SK-N-SH (cell line): ENCODE results near the gene TMEM232.
A peak's percentile ranks its signal among the peaks of the same experiment; 100 is the strongest.

Source experiments
- CHD2 ChIP-seq: fragments of 150-350 bp; IDR thresholded peaks from 2 replicates; pipeline ENCODE4 v1.6.1; 2018; ENCODE audit warnings: low read length; ENCODE audit not compliant: partially characterized antibody
- GATA2 ChIP-seq: sonication (generic); formaldehyde crosslinking; IDR thresholded peaks from 2 replicates; pipeline ENCODE4 v1.5.0; 2020; ENCODE audit warnings: mild to moderate bottlenecking, missing genetic modification reagents
- MEF2A ChIP-seq: IDR thresholded peaks from 2 replicates; pipeline ENCODE4 v1.4.0; 2012; ENCODE audit warnings: low read depth, borderline replicate concordance
- POLR2AphosphoS5 ChIP-seq: IDR thresholded peaks from 2 replicates; pipeline ENCODE4 v1.6.1; 2012; ENCODE audit warnings: low read depth, low read length
- RFX5 ChIP-seq: IDR thresholded peaks from 2 replicates; pipeline ENCODE4 v1.6.1; 2012; ENCODE audit warnings: mild to moderate bottlenecking, improper control_type of control experiment, low read length
- SMC3 ChIP-seq: IDR thresholded peaks from 2 replicates; pipeline ENCODE4 v1.6.1; 2012; ENCODE audit warnings: low read depth, low read length, improper control_type of control experiment
- TAF1 ChIP-seq: IDR thresholded peaks from 2 replicates; pipeline ENCODE4 v1.6.1; 2012; ENCODE audit warnings: low read depth, mild to moderate bottlenecking, low read length, moderate library complexity, borderline replicate concordance
- TEAD4 ChIP-seq: IDR thresholded peaks from 2 replicates; pipeline ENCODE4 v1.4.0; 2012; ENCODE audit warnings: mild to moderate bottlenecking, borderline replicate concordance; ENCODE audit not compliant: insufficient read depth
- TF ChIP-seq, protein P1 (sequence below): IDR thresholded peaks from 2 replicates; pipeline ENCODE4 v1.4.0; 2012; ENCODE audit warnings: low read depth, borderline replicate concordance
- TF ChIP-seq, protein P2 (sequence below): IDR thresholded peaks from 2 replicates; pipeline ENCODE4 v1.4.0; 2012; ENCODE audit warnings: low read depth, borderline replicate concordance
- TF ChIP-seq, protein P3 (sequence below): fragments of 200-600 bp; sonication (generic); IDR thresholded peaks from 2 replicates; pipeline ENCODE4 v1.6.1; 2017; ENCODE audit warnings: antibody characterized with exemption, mild to moderate bottlenecking, moderate library complexity
- TF ChIP-seq, protein P4 (sequence below): IDR thresholded peaks from 2 replicates; pipeline ENCODE4 v1.6.1; 2012; ENCODE audit warnings: mild to moderate bottlenecking, low read depth, low read length, moderate library complexity
- TF ChIP-seq, protein P5 (sequence below): IDR thresholded peaks from 2 replicates; pipeline ENCODE4; 2012

DNA sequence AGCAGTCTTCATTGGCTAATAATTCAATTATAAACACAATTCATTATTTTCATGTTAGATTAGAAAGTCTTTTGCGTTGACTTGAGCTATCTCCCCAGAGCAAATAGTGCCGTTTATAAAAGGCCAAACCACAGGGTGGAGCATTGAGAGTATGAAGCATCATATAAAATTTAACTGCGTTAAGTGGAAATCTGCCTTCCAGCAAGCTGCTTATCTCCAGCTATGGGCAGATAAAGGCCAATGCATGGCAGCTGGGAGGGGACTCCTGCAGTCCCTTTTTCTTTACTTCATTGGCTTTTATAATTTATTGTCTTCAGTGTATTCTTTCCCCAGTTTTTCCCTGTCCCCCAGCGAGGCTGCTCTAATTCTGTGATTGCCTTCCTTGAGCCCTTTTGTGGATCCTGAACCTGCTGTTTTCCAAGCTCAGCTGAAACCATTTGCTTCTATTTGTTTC, 113.7 kb downstream of the TMEM232 start:
- TF ChIP-seq, protein P1, sequence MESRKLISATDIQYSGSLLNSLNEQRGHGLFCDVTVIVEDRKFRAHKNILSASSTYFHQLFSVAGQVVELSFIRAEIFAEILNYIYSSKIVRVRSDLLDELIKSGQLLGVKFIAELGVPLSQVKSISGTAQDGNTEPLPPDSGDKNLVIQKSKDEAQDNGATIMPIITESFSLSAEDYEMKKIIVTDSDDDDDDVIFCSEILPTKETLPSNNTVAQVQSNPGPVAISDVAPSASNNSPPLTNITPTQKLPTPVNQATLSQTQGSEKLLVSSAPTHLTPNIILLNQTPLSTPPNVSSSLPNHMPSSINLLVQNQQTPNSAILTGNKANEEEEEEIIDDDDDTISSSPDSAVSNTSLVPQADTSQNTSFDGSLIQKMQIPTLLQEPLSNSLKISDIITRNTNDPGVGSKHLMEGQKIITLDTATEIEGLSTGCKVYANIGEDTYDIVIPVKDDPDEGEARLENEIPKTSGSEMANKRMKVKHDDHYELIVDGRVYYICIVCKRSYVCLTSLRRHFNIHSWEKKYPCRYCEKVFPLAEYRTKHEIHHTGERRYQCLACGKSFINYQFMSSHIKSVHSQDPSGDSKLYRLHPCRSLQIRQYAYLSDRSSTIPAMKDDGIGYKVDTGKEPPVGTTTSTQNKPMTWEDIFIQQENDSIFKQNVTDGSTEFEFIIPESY: no peak
- TF ChIP-seq, protein P2, sequence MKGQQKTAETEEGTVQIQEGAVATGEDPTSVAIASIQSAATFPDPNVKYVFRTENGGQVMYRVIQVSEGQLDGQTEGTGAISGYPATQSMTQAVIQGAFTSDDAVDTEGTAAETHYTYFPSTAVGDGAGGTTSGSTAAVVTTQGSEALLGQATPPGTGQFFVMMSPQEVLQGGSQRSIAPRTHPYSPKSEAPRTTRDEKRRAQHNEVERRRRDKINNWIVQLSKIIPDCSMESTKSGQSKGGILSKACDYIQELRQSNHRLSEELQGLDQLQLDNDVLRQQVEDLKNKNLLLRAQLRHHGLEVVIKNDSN: no peak
- TF ChIP-seq, protein P3, sequence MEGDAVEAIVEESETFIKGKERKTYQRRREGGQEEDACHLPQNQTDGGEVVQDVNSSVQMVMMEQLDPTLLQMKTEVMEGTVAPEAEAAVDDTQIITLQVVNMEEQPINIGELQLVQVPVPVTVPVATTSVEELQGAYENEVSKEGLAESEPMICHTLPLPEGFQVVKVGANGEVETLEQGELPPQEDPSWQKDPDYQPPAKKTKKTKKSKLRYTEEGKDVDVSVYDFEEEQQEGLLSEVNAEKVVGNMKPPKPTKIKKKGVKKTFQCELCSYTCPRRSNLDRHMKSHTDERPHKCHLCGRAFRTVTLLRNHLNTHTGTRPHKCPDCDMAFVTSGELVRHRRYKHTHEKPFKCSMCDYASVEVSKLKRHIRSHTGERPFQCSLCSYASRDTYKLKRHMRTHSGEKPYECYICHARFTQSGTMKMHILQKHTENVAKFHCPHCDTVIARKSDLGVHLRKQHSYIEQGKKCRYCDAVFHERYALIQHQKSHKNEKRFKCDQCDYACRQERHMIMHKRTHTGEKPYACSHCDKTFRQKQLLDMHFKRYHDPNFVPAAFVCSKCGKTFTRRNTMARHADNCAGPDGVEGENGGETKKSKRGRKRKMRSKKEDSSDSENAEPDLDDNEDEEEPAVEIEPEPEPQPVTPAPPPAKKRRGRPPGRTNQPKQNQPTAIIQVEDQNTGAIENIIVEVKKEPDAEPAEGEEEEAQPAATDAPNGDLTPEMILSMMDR: no peak
- TF ChIP-seq TAF1: no peak
- TF ChIP-seq, protein P4, sequence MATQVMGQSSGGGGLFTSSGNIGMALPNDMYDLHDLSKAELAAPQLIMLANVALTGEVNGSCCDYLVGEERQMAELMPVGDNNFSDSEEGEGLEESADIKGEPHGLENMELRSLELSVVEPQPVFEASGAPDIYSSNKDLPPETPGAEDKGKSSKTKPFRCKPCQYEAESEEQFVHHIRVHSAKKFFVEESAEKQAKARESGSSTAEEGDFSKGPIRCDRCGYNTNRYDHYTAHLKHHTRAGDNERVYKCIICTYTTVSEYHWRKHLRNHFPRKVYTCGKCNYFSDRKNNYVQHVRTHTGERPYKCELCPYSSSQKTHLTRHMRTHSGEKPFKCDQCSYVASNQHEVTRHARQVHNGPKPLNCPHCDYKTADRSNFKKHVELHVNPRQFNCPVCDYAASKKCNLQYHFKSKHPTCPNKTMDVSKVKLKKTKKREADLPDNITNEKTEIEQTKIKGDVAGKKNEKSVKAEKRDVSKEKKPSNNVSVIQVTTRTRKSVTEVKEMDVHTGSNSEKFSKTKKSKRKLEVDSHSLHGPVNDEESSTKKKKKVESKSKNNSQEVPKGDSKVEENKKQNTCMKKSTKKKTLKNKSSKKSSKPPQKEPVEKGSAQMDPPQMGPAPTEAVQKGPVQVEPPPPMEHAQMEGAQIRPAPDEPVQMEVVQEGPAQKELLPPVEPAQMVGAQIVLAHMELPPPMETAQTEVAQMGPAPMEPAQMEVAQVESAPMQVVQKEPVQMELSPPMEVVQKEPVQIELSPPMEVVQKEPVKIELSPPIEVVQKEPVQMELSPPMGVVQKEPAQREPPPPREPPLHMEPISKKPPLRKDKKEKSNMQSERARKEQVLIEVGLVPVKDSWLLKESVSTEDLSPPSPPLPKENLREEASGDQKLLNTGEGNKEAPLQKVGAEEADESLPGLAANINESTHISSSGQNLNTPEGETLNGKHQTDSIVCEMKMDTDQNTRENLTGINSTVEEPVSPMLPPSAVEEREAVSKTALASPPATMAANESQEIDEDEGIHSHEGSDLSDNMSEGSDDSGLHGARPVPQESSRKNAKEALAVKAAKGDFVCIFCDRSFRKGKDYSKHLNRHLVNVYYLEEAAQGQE: no peak
- TF ChIP-seq, protein P5, sequence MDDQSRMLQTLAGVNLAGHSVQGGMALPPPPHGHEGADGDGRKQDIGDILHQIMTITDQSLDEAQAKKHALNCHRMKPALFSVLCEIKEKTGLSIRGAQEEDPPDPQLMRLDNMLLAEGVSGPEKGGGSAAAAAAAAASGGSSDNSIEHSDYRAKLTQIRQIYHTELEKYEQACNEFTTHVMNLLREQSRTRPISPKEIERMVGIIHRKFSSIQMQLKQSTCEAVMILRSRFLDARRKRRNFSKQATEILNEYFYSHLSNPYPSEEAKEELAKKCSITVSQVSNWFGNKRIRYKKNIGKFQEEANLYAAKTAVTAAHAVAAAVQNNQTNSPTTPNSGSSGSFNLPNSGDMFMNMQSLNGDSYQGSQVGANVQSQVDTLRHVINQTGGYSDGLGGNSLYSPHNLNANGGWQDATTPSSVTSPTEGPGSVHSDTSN: no peak
- TF ChIP-seq RFX5: no peak
- TF ChIP-seq TEAD4: peak; percentile 36; the same call in 1 of the 2 replicates
- no peak for TF ChIP-seq POLR2AphosphoS5
- peak; percentile 84 for TF ChIP-seq CHD2
- TF ChIP-seq GATA2: peak; percentile 96
- no peak for TF ChIP-seq MEF2A
- TF ChIP-seq SMC3: peak; percentile 15; the same call in 1 of the 2 replicates
